ENCODE data around the gene EPHA7. TPM values are rescaled to one million over a fixed set of nuclear protein-coding genes. Genes with fewer than 3 reads are reported as not detected.
A peak's percentile ranks its signal among the peaks of the same experiment; 100 is the strongest.

Gene EPHA7
- total and polyA plus RNA-seq, 9 donors, result 6.5 to 22.4 (median 12.1) TPM

- no peaks in the 10 kb centered on the region for H3K27me3 ChIP-seq (ENCODE audit: control insufficient read depth, insufficient read depth, low read length)
- DNase-seq, result peak; percentile 39
- WGBS (ENCODE audit: insufficient coverage), result no CpG with 5 or more reads among the region's 1 CpG
These were observed 20.6 kb downstream of the EPHA7 start for GRCh38 chr6:93398723-93399122.

GRCh38 chr6:93394471-93394870 lies 24.9 kb downstream of the EPHA7 start:
- no CpG with 5 or more reads among the region's 2 CpGs for WGBS (ENCODE audit: insufficient coverage)
- H3K4me1 ChIP-seq (ENCODE audit: control insufficient read depth, insufficient read depth, low read length), result no peaks in the 10 kb centered on the region
- H3K9me3 ChIP-seq (replicated peaks; ENCODE audit: control insufficient read depth, low read depth, low read length), result no peaks in the 10 kb centered on the region

More at GRCh38 chr6:93398723-93399122, 20.6 kb downstream of the EPHA7 start:
- Histone ChIP-seq H3K36me3 (ENCODE audit: control insufficient read depth, insufficient read depth, low read length) (no peaks in the 10 kb centered on the region), H3K4me1 (ENCODE audit: control insufficient read depth, insufficient read depth, low read length) (no peaks in the 10 kb centered on the region), H3K27ac (ENCODE audit: low read length) (no peak overlapping the region), H3K9me3 (replicated peaks; ENCODE audit: control insufficient read depth, low read depth, low read length) (no peaks in the 10 kb centered on the region), H3K4me3 (ENCODE audit: low read length) (no peak overlapping the region)

GRCh38 chr6:93393554-93394074 lies 25.7 kb downstream of the EPHA7 start:
- WGBS (ENCODE audit: insufficient coverage), result no CpG with 5 or more reads among the region's 3 CpGs
- DNase-seq, result no peak
- Histone ChIP-seq H3K27me3 (ENCODE audit: control insufficient read depth, insufficient read depth, low read length) (no peaks in the 10 kb centered on the region), H3K36me3 (ENCODE audit: control insufficient read depth, insufficient read depth, low read length) (no peaks in the 10 kb centered on the region), H3K4me3 (ENCODE audit: low read length) (no peak overlapping the region), H3K4me1 (ENCODE audit: control insufficient read depth, insufficient read depth, low read length) (no peaks in the 10 kb centered on the region), H3K27ac (ENCODE audit: low read length) (no peak overlapping the region), H3K9me3 (replicated peaks; ENCODE audit: control insufficient read depth, low read depth, low read length) (no peaks in the 10 kb centered on the region)

More at GRCh38 chr6:93394471-93394870, 24.9 kb downstream of the EPHA7 start:
- no peak overlapping the region for H3K4me3 ChIP-seq (ENCODE audit: low read length)
- DNase-seq, result no peak
- H3K36me3 ChIP-seq (ENCODE audit: control insufficient read depth, insufficient read depth, low read length), result no peaks in the 10 kb centered on the region
- no peaks in the 10 kb centered on the region for H3K27me3 ChIP-seq (ENCODE audit: control insufficient read depth, insufficient read depth, low read length)
- H3K27ac ChIP-seq (ENCODE audit: low read length), result no peak overlapping the region

GRCh38 chr6:93392797-93393196 lies 26.6 kb downstream of the EPHA7 start:
- DNase-seq, result no peak
- WGBS (ENCODE audit: insufficient coverage), result no CpG with 5 or more reads among the region's 1 CpG
- Histone ChIP-seq H3K4me3 (ENCODE audit: low read length) (no peak overlapping the region), H3K9me3 (replicated peaks; ENCODE audit: control insufficient read depth, low read depth, low read length) (no peaks in the 10 kb centered on the region), H3K27me3 (ENCODE audit: control insufficient read depth, insufficient read depth, low read length) (no peaks in the 10 kb centered on the region), H3K36me3 (ENCODE audit: control insufficient read depth, insufficient read depth, low read length) (no peaks in the 10 kb centered on the region), H3K4me1 (ENCODE audit: control insufficient read depth, insufficient read depth, low read length) (no peaks in the 10 kb centered on the region), H3K27ac (ENCODE audit: low read length) (no peak overlapping the region)

- no peak overlapping the region for H3K27ac ChIP-seq (ENCODE audit: low read length)
- DNase-seq, result no peak
- 79% methylated on average over 2 of the region's 5 CpGs for WGBS (ENCODE audit: insufficient coverage)
- no peaks in the 10 kb centered on the region for H3K9me3 ChIP-seq (replicated peaks; ENCODE audit: control insufficient read depth, low read depth, low read length)
- H3K4me3 ChIP-seq (ENCODE audit: low read length), result no peak overlapping the region
- no peaks in the 10 kb centered on the region for H3K36me3 ChIP-seq (ENCODE audit: control insufficient read depth, insufficient read depth, low read length)
- H3K27me3 ChIP-seq (ENCODE audit: control insufficient read depth, insufficient read depth, low read length), result no peaks in the 10 kb centered on the region
- H3K4me1 ChIP-seq (ENCODE audit: control insufficient read depth, insufficient read depth, low read length), result no peaks in the 10 kb centered on the region
These were observed 27.4 kb downstream of the EPHA7 start for GRCh38 chr6:93391965-93392364.

GRCh38 chr6:93389192-93389591 lies 30.2 kb downstream of the EPHA7 start:
- Histone ChIP-seq H3K27ac (ENCODE audit: low read length) (no peak overlapping the region), H3K4me3 (ENCODE audit: low read length) (no peak overlapping the region), H3K27me3 (ENCODE audit: control insufficient read depth, insufficient read depth, low read length) (no peaks in the 10 kb centered on the region), H3K9me3 (replicated peaks; ENCODE audit: control insufficient read depth, low read depth, low read length) (no peaks in the 10 kb centered on the region), H3K4me1 (ENCODE audit: control insufficient read depth, insufficient read depth, low read length) (no peaks in the 10 kb centered on the region), H3K36me3 (ENCODE audit: control insufficient read depth, insufficient read depth, low read length) (no peaks in the 10 kb centered on the region)
- no peak for DNase-seq
- no CpG with 5 or more reads among the region's 4 CpGs for WGBS (ENCODE audit: insufficient coverage)

- WGBS (ENCODE audit: insufficient coverage), result no CpG with 5 or more reads among the region's 1 CpG
- DNase-seq, result no peak
- no peaks in the 10 kb centered on the region for H3K4me1 ChIP-seq (ENCODE audit: control insufficient read depth, insufficient read depth, low read length)
- H3K27me3 ChIP-seq (ENCODE audit: control insufficient read depth, insufficient read depth, low read length), result no peaks in the 10 kb centered on the region
- H3K9me3 ChIP-seq (replicated peaks; ENCODE audit: control insufficient read depth, low read depth, low read length), result no peaks in the 10 kb centered on the region
- H3K4me3 ChIP-seq (ENCODE audit: low read length), result no peak overlapping the region
- H3K36me3 ChIP-seq (ENCODE audit: control insufficient read depth, insufficient read depth, low read length), result no peaks in the 10 kb centered on the region
- no peak overlapping the region for H3K27ac ChIP-seq (ENCODE audit: low read length)
These were observed 31.3 kb downstream of the EPHA7 start for GRCh38 chr6:93388070-93388469.

- Histone ChIP-seq H3K4me3 (ENCODE audit: low read length) (no peak overlapping the region), H3K4me1 (ENCODE audit: control insufficient read depth, insufficient read depth, low read length) (no peaks in the 10 kb centered on the region), H3K9me3 (replicated peaks; ENCODE audit: control insufficient read depth, low read depth, low read length) (no peaks in the 10 kb centered on the region), H3K27ac (ENCODE audit: low read length) (no peak overlapping the region), H3K27me3 (ENCODE audit: control insufficient read depth, insufficient read depth, low read length) (no peaks in the 10 kb centered on the region), H3K36me3 (ENCODE audit: control insufficient read depth, insufficient read depth, low read length) (no peaks in the 10 kb centered on the region)
- 73% methylated on average over 2 of the region's 3 CpGs for WGBS (ENCODE audit: insufficient coverage)
- no peak for DNase-seq
These were observed 43.3 kb downstream of the EPHA7 start for GRCh38 chr6:93376026-93376540.

- WGBS (ENCODE audit: insufficient coverage), result no CpG with 5 or more reads among the region's 2 CpGs
- no peaks in the 10 kb centered on the region for H3K36me3 ChIP-seq (ENCODE audit: control insufficient read depth, insufficient read depth, low read length)
- no peak overlapping the region for H3K4me3 ChIP-seq (ENCODE audit: low read length)
- no peaks in the 10 kb centered on the region for H3K9me3 ChIP-seq (replicated peaks; ENCODE audit: control insufficient read depth, low read depth, low read length)
- H3K4me1 ChIP-seq (ENCODE audit: control insufficient read depth, insufficient read depth, low read length), result no peaks in the 10 kb centered on the region
- no peak for DNase-seq
- no peak overlapping the region for H3K27ac ChIP-seq (ENCODE audit: low read length)
- no peaks in the 10 kb centered on the region for H3K27me3 ChIP-seq (ENCODE audit: control insufficient read depth, insufficient read depth, low read length)
These were observed 45.9 kb downstream of the EPHA7 start for GRCh38 chr6:93373445-93373844.

- Histone ChIP-seq H3K36me3 (ENCODE audit: control insufficient read depth, insufficient read depth, low read length) (no peaks in the 10 kb centered on the region), H3K27ac (ENCODE audit: low read length) (no peak overlapping the region), H3K4me1 (ENCODE audit: control insufficient read depth, insufficient read depth, low read length) (no peaks in the 10 kb centered on the region), H3K4me3 (ENCODE audit: low read length) (no peak overlapping the region), H3K9me3 (replicated peaks; ENCODE audit: control insufficient read depth, low read depth, low read length) (no peaks in the 10 kb centered on the region), H3K27me3 (ENCODE audit: control insufficient read depth, insufficient read depth, low read length) (no peaks in the 10 kb centered on the region)
- DNase-seq, result no peak
These were observed 47.6 kb downstream of the EPHA7 start for GRCh38 chr6:93371756-93372155.

- WGBS (ENCODE audit: insufficient coverage), result no CpG with 5 or more reads among the region's 3 CpGs
These were observed 49.7 kb downstream of the EPHA7 start for GRCh38 chr6:93369586-93370134.

More at GRCh38 chr6:93369586-93370134, 49.7 kb downstream of the EPHA7 start:
- no peaks in the 10 kb centered on the region for H3K4me1 ChIP-seq (ENCODE audit: control insufficient read depth, insufficient read depth, low read length)
- no peaks in the 10 kb centered on the region for H3K36me3 ChIP-seq (ENCODE audit: control insufficient read depth, insufficient read depth, low read length)
- no peak overlapping the region for H3K4me3 ChIP-seq (ENCODE audit: low read length)
- H3K27me3 ChIP-seq (ENCODE audit: control insufficient read depth, insufficient read depth, low read length), result no peaks in the 10 kb centered on the region
- no peaks in the 10 kb centered on the region for H3K9me3 ChIP-seq (replicated peaks; ENCODE audit: control insufficient read depth, low read depth, low read length)
- no peak overlapping the region for H3K27ac ChIP-seq (ENCODE audit: low read length)
- no peak for DNase-seq

Data from muscle of leg (tissue), 11 donors.